ENCODE measurements around the gene FNDC11. TPM values are rescaled to one million over a fixed set of nuclear protein-coding genes. Genes with fewer than 3 reads are reported as not detected.

The FNDC11 gene
- total and polyA plus RNA-seq, 8 donors = 0.06 to 0.35 (median 0.17) TPM; not detected in 2

- peaks cover 0 to 31% (median 0%) of the 10 kb centered on the region in 3 donors for H3K36me3 ChIP-seq
- ATAC-seq (no peak), FAIRE-seq (no peak), DNase-seq (peak in 1 of 6 donors; percentile 74)
- WGBS, 2 donors = 86 to 90% methylated on average over 36 of the region's 36 CpGs
- no peaks in the 10 kb centered on the region for H3K27me3 ChIP-seq
- H3K9me3 ChIP-seq = no peaks in the 10 kb centered on the region
- intact Hi-C loops (cut with DNase I) = no loop called here
- no peaks in the 10 kb centered on the region for H3K4me1 ChIP-seq
- no peak overlapping the region for H3K27ac ChIP-seq
- no peak for TF ChIP-seq CTCF (IDR thresholded peaks at IDR 0.05)
- H3K4me3 ChIP-seq = no peak overlapping the region
Measured at GRCh38 chr20:63561624-63562396, 7.9 kb downstream of the FNDC11 start.

- peaks cover 0 to 31% (median 0%) of the 10 kb centered on the region in 3 donors for H3K36me3 ChIP-seq
- no peak for TF ChIP-seq CTCF (IDR thresholded peaks at IDR 0.05)
- ATAC-seq (no peak), FAIRE-seq (no peak), DNase-seq (peak in 1 of 6 donors; percentile 65)
- no peak overlapping the region for H3K4me3 ChIP-seq
- intact Hi-C loops (cut with DNase I) = no loop called here
- H3K27ac ChIP-seq = no peak overlapping the region
- 93 to 94% methylated on average over 53 to 54 of the region's 54 CpGs for WGBS, 2 donors
- H3K4me1 ChIP-seq = no peaks in the 10 kb centered on the region
- no peaks in the 10 kb centered on the region for H3K9me3 ChIP-seq
- H3K27me3 ChIP-seq = no peaks in the 10 kb centered on the region
Measured at GRCh38 chr20:63562461-63563224, 8.7 kb downstream of the FNDC11 start.

- H3K4me3 ChIP-seq = no peak overlapping the region
- 92 to 93% methylated on average over 48 to 55 of the region's 55 CpGs for WGBS, 2 donors
- no peaks in the 10 kb centered on the region for H3K27me3 ChIP-seq
- no peaks in the 10 kb centered on the region for H3K9me3 ChIP-seq
- no peak for ATAC-seq
- DNase-seq = peak in 1 of 6 donors; percentile 67
- TF ChIP-seq CTCF (IDR thresholded peaks at IDR 0.05) = no peak
- intact Hi-C loops (cut with DNase I) = no loop called here
- H3K36me3 ChIP-seq = peaks cover 0 to 31% (median 0%) of the 10 kb centered on the region in 3 donors
- no peak for FAIRE-seq
- no peaks in the 10 kb centered on the region for H3K4me1 ChIP-seq
- no peak overlapping the region for H3K27ac ChIP-seq
Measured at GRCh38 chr20:63563225-63563935, 9.4 kb downstream of the FNDC11 start.

- no peak for TF ChIP-seq CTCF (IDR thresholded peaks at IDR 0.05)
- H3K27me3 ChIP-seq = no peaks in the 10 kb centered on the region
- DNase-seq = peak in 1 of 6 donors; percentile 73
- intact Hi-C loops (cut with DNase I) = no loop called here
- no peak for FAIRE-seq
- H3K27ac ChIP-seq = no peak overlapping the region
- whole genome bisulfite sequencing, 2 donors = 95% methylated on average over 62 of the region's 62 CpGs
- no peaks in the 10 kb centered on the region for H3K9me3 ChIP-seq
- H3K4me3 ChIP-seq = no peak overlapping the region
- ATAC-seq = no peak
- H3K36me3 ChIP-seq = peaks cover 0 to 31% (median 0%) of the 10 kb centered on the region in 3 donors
- H3K4me1 ChIP-seq = no peaks in the 10 kb centered on the region
Measured at GRCh38 chr20:63564036-63564810, 10.3 kb downstream of the FNDC11 start.
